HG02763 (cell line): ENCODE data around the gene UIMC1.

Experiments used
- ATAC-seq: cut with Tn5 transposase; IDR thresholded peaks from one replicate; pipeline ENCODE4 v1.9.1; 2021; ENCODE audit warnings: mild to moderate bottlenecking, moderate library complexity; ENCODE audit not compliant: unreplicated experiment

Gene UIMC1

DNA sequence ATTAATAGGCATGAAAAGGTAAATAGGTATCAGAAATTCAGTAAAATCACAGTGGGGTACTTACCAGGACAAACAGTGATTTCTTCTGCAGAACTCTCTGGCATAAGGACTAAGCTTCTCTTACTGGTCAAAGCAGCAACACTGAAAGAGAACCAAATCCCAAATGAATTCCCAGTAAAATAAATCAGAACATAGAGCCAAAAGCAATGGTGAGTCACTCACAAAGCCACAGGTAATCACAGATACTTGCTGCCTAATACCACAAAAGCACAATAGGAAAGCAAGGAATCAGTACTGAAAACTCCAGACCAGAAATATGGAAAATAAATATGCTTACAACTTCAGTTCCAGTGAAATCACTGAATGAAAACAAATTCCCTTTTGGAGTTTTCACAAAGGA lies 50.7 kb downstream of the UIMC1 start:
- no peak for ATAC-seq

DNA sequence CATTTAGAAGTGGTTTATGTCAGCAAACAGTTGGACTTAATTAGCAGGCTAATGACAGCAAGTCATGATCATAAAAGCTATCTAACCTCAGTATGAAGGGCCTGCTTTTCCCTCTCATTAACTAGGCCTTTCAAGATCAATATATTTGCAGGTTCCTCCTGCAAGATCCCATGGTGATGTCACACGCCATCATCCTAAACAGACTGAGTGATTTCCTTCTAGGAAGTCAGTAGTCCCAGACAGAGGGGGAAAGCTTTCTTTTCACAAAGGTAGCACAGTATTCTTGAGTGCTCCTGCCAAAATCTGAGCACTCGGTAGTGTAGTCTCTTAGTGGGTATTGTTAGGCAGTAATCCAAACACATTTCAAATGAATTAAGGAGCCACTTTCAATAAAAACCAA lies 52.5 kb downstream of the UIMC1 start:
- ATAC-seq, result no peak

DNA sequence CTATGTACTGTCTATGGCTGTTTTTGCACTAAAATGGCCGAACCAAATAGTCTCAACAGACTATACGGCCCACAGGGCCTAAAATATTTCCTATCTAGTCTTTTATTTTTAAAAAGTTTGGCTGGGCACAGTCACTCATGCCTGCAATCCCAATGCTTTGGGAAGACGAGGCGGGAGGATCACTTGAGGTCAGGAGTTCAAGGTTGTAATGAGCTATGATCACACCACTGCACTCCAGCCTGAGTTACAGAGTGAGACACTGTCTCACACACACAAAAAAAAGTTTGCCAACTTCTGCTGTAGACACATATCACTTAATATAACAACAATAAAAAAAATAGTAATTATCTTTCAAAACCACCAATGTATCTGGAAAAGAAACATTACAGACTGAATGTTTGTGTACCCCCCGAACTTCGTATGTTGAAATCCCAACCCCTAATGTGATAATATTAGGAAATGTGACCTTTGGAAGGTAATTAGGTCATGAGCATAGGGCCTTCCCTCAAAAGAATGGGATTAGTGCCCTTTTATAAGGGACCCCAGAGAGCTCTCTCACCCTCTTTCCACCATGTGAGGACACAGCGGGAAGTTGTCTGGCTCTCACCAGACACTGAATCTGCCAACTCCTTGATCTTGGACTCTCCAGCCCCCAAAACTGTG lies 53.9 kb downstream of the UIMC1 start:
- ATAC-seq, result no peak

DNA sequence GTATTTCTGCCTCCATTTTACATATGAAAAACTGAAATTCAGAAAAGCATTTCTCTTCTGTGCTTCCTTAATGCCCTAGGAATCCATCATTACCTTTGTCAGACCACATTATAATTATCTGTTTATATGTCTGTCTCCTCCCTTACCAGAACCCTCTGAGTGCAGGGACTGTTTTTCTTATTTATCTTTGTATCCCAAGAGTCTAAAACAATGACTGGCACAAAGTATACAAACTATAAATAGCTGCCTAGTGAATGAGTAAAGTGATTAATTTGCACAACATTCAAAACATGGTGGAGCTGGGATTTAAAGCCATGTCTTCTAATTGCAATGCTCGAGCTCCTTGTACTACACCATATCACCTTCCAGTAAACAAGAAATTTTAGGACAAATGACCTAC lies 58.1 kb downstream of the UIMC1 start:
- no peak for ATAC-seq

- no peak for ATAC-seq
These were observed 58.7 kb downstream of the UIMC1 start for GRCh38 chr5:176947847-176948246.

DNA sequence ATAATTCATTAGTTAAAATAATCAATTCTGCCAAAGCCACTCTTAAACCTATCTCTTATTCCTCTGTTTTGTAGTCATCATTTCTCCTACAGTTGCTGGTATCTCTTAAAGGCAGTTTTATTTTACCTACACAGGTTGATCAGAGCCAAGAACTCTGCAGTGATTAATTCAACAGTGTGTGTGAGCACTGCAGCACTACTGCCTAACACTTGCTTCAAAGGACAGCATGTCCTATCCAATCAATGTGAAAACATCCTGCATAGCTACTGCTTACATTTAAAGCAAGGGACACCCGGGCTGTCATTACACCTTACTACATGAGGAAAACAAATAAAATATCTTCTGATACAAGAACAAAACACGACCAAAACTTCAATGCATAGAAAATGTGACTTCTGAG lies 62.3 kb downstream of the UIMC1 start:
- no peak for ATAC-seq

- ATAC-seq, result no peak
These were observed 62.8 kb downstream of the UIMC1 start for GRCh38 chr5:176943816-176944215.

GRCh38 chr5:176941951-176942350 lies 64.6 kb downstream of the UIMC1 start:
- ATAC-seq, result no peak

DNA sequence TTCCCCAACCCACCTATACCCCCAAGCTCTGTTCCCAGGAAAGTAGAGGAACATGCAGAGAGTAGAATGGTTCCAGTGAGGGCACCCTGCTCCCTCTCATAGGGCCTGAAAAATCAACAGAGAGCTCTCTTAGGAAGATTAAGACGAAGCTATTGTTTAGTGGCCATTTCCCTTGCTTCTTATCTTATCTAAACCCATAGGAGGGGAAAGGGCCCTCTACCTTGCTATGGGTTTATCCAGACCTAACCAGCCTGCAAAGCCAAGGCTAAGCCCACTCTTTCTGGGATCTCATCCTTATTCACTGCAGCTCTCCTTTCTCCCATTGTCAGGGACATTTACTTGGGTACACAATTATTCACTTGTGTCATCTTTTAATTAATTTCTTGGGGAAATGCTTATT lies 68.1 kb downstream of the UIMC1 start:
- ATAC-seq, result no peak

GRCh38 chr5:176935017-176935416 lies 71.6 kb downstream of the UIMC1 start:
- ATAC-seq, result no peak

- no peak for ATAC-seq
These were observed 72.2 kb downstream of the UIMC1 start for GRCh38 chr5:176934309-176934930.

DNA sequence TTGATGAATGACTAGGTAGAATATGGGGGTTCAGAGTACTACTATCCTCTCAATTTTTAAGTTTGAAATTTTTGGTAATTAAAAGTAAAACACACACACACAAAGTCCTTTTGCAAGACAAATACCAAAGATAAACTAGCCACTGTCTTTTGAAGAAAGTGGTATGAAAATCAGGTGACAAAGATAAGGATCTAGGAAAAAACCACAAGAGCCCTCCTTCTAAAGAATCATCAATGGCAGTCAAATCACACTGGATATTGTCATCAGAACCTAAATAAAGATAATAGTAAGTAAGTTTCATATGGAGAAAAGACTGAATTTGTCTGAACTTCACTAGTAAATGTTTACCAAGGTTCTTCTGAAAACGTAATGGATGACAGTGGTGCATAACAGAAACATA lies 76.9 kb downstream of the UIMC1 start:
- no peak for ATAC-seq

DNA sequence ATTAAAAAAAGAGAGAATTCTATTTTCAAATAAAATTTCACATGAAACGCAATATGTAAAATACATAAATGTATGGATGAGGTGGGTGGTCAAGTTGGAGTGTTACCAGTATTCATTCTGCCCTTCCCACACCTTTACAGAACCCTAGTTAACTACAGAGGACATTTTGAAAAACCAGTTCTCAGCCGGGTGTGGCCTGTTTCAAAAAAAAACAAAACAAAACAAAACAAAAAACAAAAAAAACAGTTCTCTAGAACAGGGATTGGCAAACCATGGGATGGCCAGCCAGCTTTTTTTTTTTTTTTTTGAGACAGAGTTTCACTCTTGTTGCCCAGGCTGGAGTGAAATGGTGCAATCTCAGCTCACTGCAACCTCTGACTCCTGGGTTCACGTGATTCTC lies 79.0 kb downstream of the UIMC1 start:
- no peak for ATAC-seq

- no peak for ATAC-seq
These were observed 83.8 kb downstream of the UIMC1 start for GRCh38 chr5:176922817-176923216.

- no peak for ATAC-seq
These were observed 84.9 kb downstream of the UIMC1 start for GRCh38 chr5:176921714-176922113.

- ATAC-seq, result no peak
These were observed 88.0 kb downstream of the UIMC1 start for GRCh38 chr5:176918613-176919012.

GRCh38 chr5:176916337-176916736 lies 90.2 kb downstream of the UIMC1 start:
- ATAC-seq, result no peak

- no peak for ATAC-seq
These were observed 90.7 kb downstream of the UIMC1 start for GRCh38 chr5:176915906-176916305.

GRCh38 chr5:176912115-176912514 lies 94.5 kb downstream of the UIMC1 start:
- no peak for ATAC-seq

- no peak for ATAC-seq
These were observed 97.8 kb downstream of the UIMC1 start for GRCh38 chr5:176908675-176909368.

DNA sequence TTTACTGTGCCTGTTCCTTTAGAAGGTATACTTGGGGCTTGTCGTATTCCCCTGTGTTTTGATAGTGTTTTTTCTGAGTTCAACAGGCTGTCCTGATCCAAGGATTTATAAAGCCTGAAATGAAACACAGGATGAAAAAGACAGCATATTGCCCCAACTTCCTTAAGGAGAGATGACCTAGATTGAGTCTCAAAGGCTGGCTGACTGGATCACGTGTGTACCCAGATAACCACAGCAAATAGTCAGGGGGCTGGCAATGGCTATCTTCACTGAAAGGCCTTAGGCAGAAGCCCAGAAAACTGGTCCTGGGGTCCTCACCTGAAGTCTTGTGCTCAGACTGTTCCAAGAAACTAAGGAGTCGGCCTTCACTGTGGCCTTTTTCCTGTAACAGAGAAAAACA lies 99.8 kb downstream of the UIMC1 start:
- no peak for ATAC-seq

DNA sequence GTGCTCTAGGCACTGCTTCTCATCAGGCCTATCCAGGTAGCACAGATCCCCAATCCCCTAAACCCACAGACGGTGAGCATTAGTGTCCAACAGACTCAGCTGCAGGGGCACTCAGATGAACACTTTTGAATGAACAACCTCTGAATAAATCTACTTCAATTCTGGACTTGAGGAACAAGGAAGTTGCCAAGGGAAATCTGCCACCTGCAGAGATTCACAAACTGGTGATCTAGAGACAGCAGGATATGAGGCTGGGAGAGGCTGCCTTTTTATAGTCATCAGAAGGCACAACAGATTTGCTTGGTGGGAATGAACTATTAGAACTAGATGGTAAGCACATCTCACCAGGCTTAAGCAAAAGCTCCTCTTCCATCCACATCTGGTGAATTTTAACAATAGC lies 100.5 kb downstream of the UIMC1 start:
- no peak for ATAC-seq
